Activated gamma-delta T cell treated with Interleukin-2 at 50 U/mL for 16 hours (primary cell): ENCODE data around the gene MAGI2.

ENCODE experiments used
- DNase-seq: peaks from one replicate; pipeline ENCODE4 v3.0.0-alpha.2; 2020

MAGI2 gene

GRCh38 chr7:78703391-78703790 is 750.1 kb downstream of the MAGI2 start:
- DNase-seq, result no peak

GRCh38 chr7:78702770-78703169 is 750.7 kb downstream of the MAGI2 start:
- DNase-seq, result no peak

- no peak for DNase-seq
Measured at GRCh38 chr7:78695826-78696225, 757.6 kb downstream of the MAGI2 start.

GRCh38 chr7:78691584-78691983 is 761.9 kb downstream of the MAGI2 start:
- DNase-seq, result no peak

- no peak for DNase-seq
Measured at GRCh38 chr7:78690174-78690573, 763.3 kb downstream of the MAGI2 start.

- DNase-seq, result no peak
Measured at GRCh38 chr7:78688376-78688775, 765.1 kb downstream of the MAGI2 start.

GRCh38 chr7:78686189-78686588 is 767.3 kb downstream of the MAGI2 start:
- DNase-seq, result no peak

GRCh38 chr7:78684201-78684600 is 769.3 kb downstream of the MAGI2 start:
- no peak for DNase-seq

GRCh38 chr7:78683566-78683965 is 769.9 kb downstream of the MAGI2 start:
- no peak for DNase-seq

- no peak for DNase-seq
Measured at GRCh38 chr7:78679112-78679876, 774.2 kb downstream of the MAGI2 start.

GRCh38 chr7:78677391-78677790 is 776.1 kb downstream of the MAGI2 start:
- DNase-seq, result no peak

GRCh38 chr7:78675511-78675910 is 778.0 kb downstream of the MAGI2 start:
- no peak for DNase-seq

- DNase-seq, result no peak
Measured at GRCh38 chr7:78673272-78673671, 780.2 kb downstream of the MAGI2 start.

- no peak for DNase-seq
Measured at GRCh38 chr7:78662939-78663338, 790.5 kb downstream of the MAGI2 start.

- no peak for DNase-seq
Measured at GRCh38 chr7:78649976-78650375, 803.5 kb downstream of the MAGI2 start.

GRCh38 chr7:78649236-78649635 is 804.2 kb downstream of the MAGI2 start:
- DNase-seq, result no peak

- no peak for DNase-seq
Measured at GRCh38 chr7:78642751-78643150, 810.7 kb downstream of the MAGI2 start.

- DNase-seq, result no peak
Measured at GRCh38 chr7:78638364-78638763, 815.1 kb downstream of the MAGI2 start.

- no peak for DNase-seq
Measured at GRCh38 chr7:78636727-78637126, 816.7 kb downstream of the MAGI2 start.

GRCh38 chr7:78635026-78635793 is 818.3 kb downstream of the MAGI2 start:
- no peak for DNase-seq

GRCh38 chr7:78634093-78634492 is 819.4 kb downstream of the MAGI2 start:
- no peak for DNase-seq

- DNase-seq, result no peak
Measured at GRCh38 chr7:78620920-78621319, 832.5 kb downstream of the MAGI2 start.

- DNase-seq, result no peak
Measured at GRCh38 chr7:78616539-78616938, 836.9 kb downstream of the MAGI2 start.

- no peak for DNase-seq
Measured at GRCh38 chr7:78609281-78609680, 844.2 kb downstream of the MAGI2 start.
